ENCODE measurements around the gene C1GALT1.

DNA sequence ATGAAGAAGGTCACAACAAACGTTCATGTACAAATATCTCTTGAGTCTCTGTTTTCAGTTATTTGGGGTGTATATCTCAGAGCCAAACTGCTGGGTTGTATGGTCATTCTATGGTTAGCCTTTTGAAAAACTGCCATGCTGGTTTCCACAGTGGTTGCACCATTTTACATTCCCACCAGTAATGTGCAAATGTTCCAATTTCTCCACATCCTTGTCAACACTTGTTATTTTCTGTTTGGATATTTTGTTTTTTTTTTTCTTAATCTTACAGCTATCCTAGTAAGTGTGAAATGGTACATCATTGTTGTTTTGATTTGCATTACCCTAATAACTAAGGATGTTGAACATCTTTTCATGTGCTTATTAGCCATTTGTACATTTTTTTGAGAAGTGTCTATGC is 13.0 kb upstream of the C1GALT1 start:
- TF ChIP-seq CTCF (IDR thresholded peaks at IDR 0.05; ENCODE audit: insufficient read depth, low read length) = no peak
- TF ChIP-seq GABPA (IDR thresholded peaks at IDR 0.05; ENCODE audit: low read depth) = no peak
- TF ChIP-seq POLR2AphosphoS5 (IDR thresholded peaks at IDR 0.05; ENCODE audit: low read depth) = no peak
